Posterior vena cava (tissue), 2 donors: Measurements from ENCODE around the gene CRX. TPM values are rescaled to one million over a fixed set of nuclear protein-coding genes. Genes with fewer than 3 reads are reported as not detected.

ENCODE experiments used
- total RNA-seq, 2 donors: library from RNA; stranded (reverse); fragmentation: NEBNext Ultra II Directional; extraction: Animal tissue kit (Norgen Biotek cat#: 25700); gene quantifications; one replicate each; pipeline ENCODE4 v1.2.1, GENCODE V29; 2021
- donor health status: DM: yes; HTN: yes; CAD: no.
- donor health status: DM: yes; HTN: yes; CAD: no.

The CRX gene
- total RNA-seq, 2 donors from 2014 or later = not detected

Other genes starting within 250 kb of the CRX start
- gene ZNF541, start 248.8 kb upstream of the CRX start, total RNA-seq = under 1 TPM; 0.19 to 0.24 TPM
- 10 to 100 TPM; 12.0 to 15.4 TPM for gene BICRA, start 212.8 kb upstream of the CRX start, total RNA-seq
- 100 to 1,000 TPM; 217 to 235 TPM for gene EHD2, start 108.5 kb upstream of the CRX start, total RNA-seq
- gene NOP53, start 76.4 kb upstream of the CRX start, total RNA-seq = 100 to 1,000 TPM; 184 to 201 TPM
- gene SELENOW, start 43.2 kb upstream of the CRX start, total RNA-seq = 100 to 1,000 TPM; 404 to 512 TPM
- gene TPRX1, start 17.4 kb upstream of the CRX start, total RNA-seq = not detected
- not detected for gene TPRX2, start 37.3 kb downstream of the CRX start, total RNA-seq
- gene SULT2A1, start 64.4 kb downstream of the CRX start, total RNA-seq = not detected
- gene BSPH1, start 170.2 kb downstream of the CRX start, total RNA-seq = not detected
- gene ELSPBP1, start 172.7 kb downstream of the CRX start, total RNA-seq = not detected
- not detected for gene CABP5, start 222.1 kb downstream of the CRX start, total RNA-seq